ENCODE measurements around the gene PEAR1. TPM values are rescaled to one million over a fixed set of nuclear protein-coding genes. Genes with fewer than 3 reads are reported as not detected.

Gene PEAR1
- total and polyA plus RNA-seq, 9 donors, result 4.3 to 21.2 (median 13.4) TPM

- intact Hi-C loops (cut with DNase I), result no loop called here
- Histone ChIP-seq H3K4me3 (no peak overlapping the region), H3K4me1 (ENCODE audit: insufficient read depth) (no peaks in the 10 kb centered on the region), H3K9me3 (no peaks in the 10 kb centered on the region), H3K27ac (no peak overlapping the region), H3K27me3 (no peaks in the 10 kb centered on the region), H3K36me3 (no peaks in the 10 kb centered on the region)
- 90 to 94% (median 93%) methylated on average over 10 of the region's 10 CpGs for WGBS, 3 donors
- DNase-seq, result no peak
- TF ChIP-seq EP300 (IDR thresholded peaks at IDR 0.05) (no peak), POLR2A (IDR thresholded peaks at IDR 0.05) (no peak), CTCF (IDR thresholded peaks at IDR 0.05) (no peak)
Observed at GRCh38 chr1:156956333-156956732, 62.8 kb downstream of the PEAR1 start.

- no peaks in the 10 kb centered on the region for H3K36me3 ChIP-seq
- no peak overlapping the region for H3K4me3 ChIP-seq
- no peak overlapping the region for H3K27ac ChIP-seq
- DNase-seq, result no peak
- no peaks in the 10 kb centered on the region for H3K27me3 ChIP-seq
- intact Hi-C loops (cut with DNase I), result no loop called here
- H3K9me3 ChIP-seq, result no peaks in the 10 kb centered on the region
- 59 to 75% (median 61%) methylated on average over 3 of the region's 3 CpGs for WGBS, 3 donors
- no peaks in the 10 kb centered on the region for H3K4me1 ChIP-seq (ENCODE audit: insufficient read depth)
- TF ChIP-seq CTCF (IDR thresholded peaks at IDR 0.05) (no peak), EP300 (IDR thresholded peaks at IDR 0.05) (no peak), POLR2A (IDR thresholded peaks at IDR 0.05) (no peak)
Observed at GRCh38 chr1:156957634-156958033, 64.1 kb downstream of the PEAR1 start.

GRCh38 chr1:156958247-156958714 is 64.8 kb downstream of the PEAR1 start:
- intact Hi-C loops (cut with DNase I), result no loop called here
- Histone ChIP-seq H3K9me3 (no peaks in the 10 kb centered on the region), H3K27ac (no peak overlapping the region), H3K36me3 (no peaks in the 10 kb centered on the region), H3K27me3 (no peaks in the 10 kb centered on the region), H3K4me1 (ENCODE audit: insufficient read depth) (no peaks in the 10 kb centered on the region), H3K4me3 (no peak overlapping the region)
- 62 to 69% (median 64%) methylated on average over 2 of the region's 2 CpGs for WGBS, 3 donors
- no peak for TF ChIP-seq CTCF (IDR thresholded peaks at IDR 0.05)
- no peak for TF ChIP-seq POLR2A (IDR thresholded peaks at IDR 0.05)
- TF ChIP-seq EP300 (IDR thresholded peaks at IDR 0.05), result no peak
- DNase-seq, result no peak

GRCh38 chr1:156959414-156959813 is 65.9 kb downstream of the PEAR1 start:
- DNase-seq, result no peak
- intact Hi-C loops (cut with DNase I), result no loop called here
- H3K4me3 ChIP-seq, result no peak overlapping the region
- TF ChIP-seq POLR2A (IDR thresholded peaks at IDR 0.05) (no peak), EP300 (IDR thresholded peaks at IDR 0.05) (no peak), CTCF (IDR thresholded peaks at IDR 0.05) (no peak)
- WGBS, 3 donors, result 43 to 59% (median 49%) methylated on average over 2 of the region's 2 CpGs
- no peak overlapping the region for H3K27ac ChIP-seq
- H3K9me3 ChIP-seq, result no peaks in the 10 kb centered on the region
- H3K36me3 ChIP-seq, result no peaks in the 10 kb centered on the region
- no peaks in the 10 kb centered on the region for H3K27me3 ChIP-seq
- H3K4me1 ChIP-seq (ENCODE audit: insufficient read depth), result no peaks in the 10 kb centered on the region

Measured in ovary (tissue), 9 donors.